IMR-90 (cell line): ENCODE measurements around the gene NFAT5. TPM values are rescaled to one million over a fixed set of nuclear protein-coding genes. Genes with fewer than 3 reads are reported as not detected.

ENCODE experiments used
- ATAC-seq: fragments of 200-7000 bp; cut with Tn5 transposase; 2 replicates; pipeline ENCODE4 v1.9.1; 2020; ENCODE audit warnings: low read depth, mild to moderate bottlenecking, moderate library complexity
- BruUV-seq: library from RNA; stranded (reverse); fragments of 400-500 nt; replicated peaks from 2 replicates; lab custom pipeline; 2021; lab: Mats Ljungman, UMichigan
- CTCF ChIA-PET: fragments of 300-600 bp; formaldehyde crosslinking; extraction: SDS; loops from one replicate; lab custom pipeline; 2021; ENCODE audit warnings: antibody characterized with exemption; lab: Yijun Ruan, JAX
- POLR2A ChIA-PET: fragments of 300-600 bp; sonication (Branson Sonifier 250); formaldehyde crosslinking; loops from one replicate; lab custom pipeline; 2022; ENCODE audit warnings: antibody characterized with exemption; ENCODE audit not compliant: unreplicated experiment; lab: Charles Lee
- DNase-seq: peaks from one replicate; pipeline ENCODE4 v3.0.0; 2013
- H2AFZ ChIP-seq: replicated peaks from 2 replicates; pipeline ENCODE3; 2013; ENCODE audit warnings: low read length, mild to moderate bottlenecking; ENCODE audit not compliant: poor library complexity
- H2AK5ac ChIP-seq: 2 replicates; pipeline ENCODE4 v1.6.1; 2013; ENCODE audit warnings: low read depth, low read length, inconsistent platforms
- H2AK9ac ChIP-seq: replicated peaks from 2 replicates; pipeline ENCODE3; 2013; ENCODE audit warnings: mild to moderate bottlenecking, low read depth, low read length, moderate library complexity; ENCODE audit not compliant: poor library complexity
- H2BK120ac ChIP-seq: 2 replicates; pipeline ENCODE4 v1.6.1; 2013; ENCODE audit warnings: low read depth, low read length, inconsistent platforms
- H2BK15ac ChIP-seq: 3 replicates; pipeline ENCODE4 v1.6.1; 2013; ENCODE audit warnings: low read depth, low read length, inconsistent platforms
- H2BK20ac ChIP-seq: 2 replicates; pipeline ENCODE4 v1.6.1; 2013; ENCODE audit warnings: low read depth, mild to moderate bottlenecking, inconsistent platforms, low read length, moderate library complexity
- H2BK5ac ChIP-seq: 2 replicates; pipeline ENCODE4 v1.6.1; 2013; ENCODE audit warnings: mild to moderate bottlenecking, low read depth, low read length, inconsistent platforms; ENCODE audit not compliant: poor library complexity, severe bottlenecking
- H3K14ac ChIP-seq: replicated peaks from 2 replicates; pipeline ENCODE4 v1.6.1; 2013; ENCODE audit warnings: low read depth, low read length, inconsistent platforms
- H3K18ac ChIP-seq: 2 replicates; pipeline ENCODE4 v1.6.1; 2013; ENCODE audit warnings: low read depth, low read length, control low read depth
- H3K23ac ChIP-seq: 2 replicates; pipeline ENCODE4 v1.6.1; 2013; ENCODE audit warnings: low read depth, low read length, inconsistent platforms
- H3K27ac ChIP-seq: 2 replicates; pipeline ENCODE4 v1.5.1; 2013; ENCODE audit warnings: mild to moderate bottlenecking, control low read depth, low read length; ENCODE audit not compliant: insufficient read depth
- H3K27me3 ChIP-seq: 2 replicates; pipeline ENCODE4 v1.6.1; 2013; ENCODE audit warnings: low read length; ENCODE audit not compliant: control insufficient read depth, insufficient read depth
- H3K36me3 ChIP-seq: 2 replicates; pipeline ENCODE4 v1.6.1; 2013; ENCODE audit warnings: low read length, mixed read lengths; ENCODE audit not compliant: control insufficient read depth, insufficient read depth
- H3K4ac ChIP-seq: 2 replicates; pipeline ENCODE4 v1.6.1; 2013; ENCODE audit warnings: low read depth, low read length, inconsistent platforms
- H3K4me1 ChIP-seq: 2 replicates; pipeline ENCODE4 v1.6.1; 2013; ENCODE audit warnings: low read length, mixed read lengths; ENCODE audit not compliant: control insufficient read depth, insufficient read depth
- H3K4me2 ChIP-seq: 2 replicates; pipeline ENCODE4 v1.6.1; 2013; ENCODE audit warnings: low read depth, mild to moderate bottlenecking, control low read depth, low read length, moderate library complexity
- H3K4me3 ChIP-seq: 2 replicates; pipeline ENCODE4 v1.5.1; 2013; ENCODE audit warnings: low read depth, mild to moderate bottlenecking, control low read depth, low read length, moderate library complexity; ENCODE audit not compliant: insufficient read depth
- H3K56ac ChIP-seq: 2 replicates; pipeline ENCODE4 v1.6.1; 2013; ENCODE audit warnings: low read length, inconsistent platforms; ENCODE audit not compliant: insufficient read depth; ENCODE audit errors: extremely low read depth
- H3K79me1 ChIP-seq, 2 experiments: 2 replicates each; pipeline ENCODE4 v1.6.1; 2013; ENCODE audit warnings: low read length in 2 of 2, inconsistent platforms in 1 of 2, low read depth in 1 of 2
- H3K9ac ChIP-seq: 2 replicates; pipeline ENCODE4 v1.6.1; 2013; ENCODE audit warnings: low read depth, low read length, control low read depth
- H3K9me1 ChIP-seq: 2 replicates; pipeline ENCODE4 v1.6.1; 2013; ENCODE audit warnings: low read length, inconsistent platforms; ENCODE audit not compliant: insufficient read depth
- H3K9me3 ChIP-seq: 2 replicates; pipeline ENCODE4 v1.6.1; 2013; ENCODE audit warnings: low read length; ENCODE audit not compliant: control insufficient read depth, insufficient read depth
- H4K20me1 ChIP-seq: 2 replicates; pipeline ENCODE4 v1.6.1; 2013; ENCODE audit warnings: low read length, inconsistent platforms; ENCODE audit not compliant: insufficient read depth
- H4K5ac ChIP-seq: 2 replicates; pipeline ENCODE4 v1.6.1; 2013; ENCODE audit warnings: mild to moderate bottlenecking, low read depth, low read length, control low read depth
- H4K8ac ChIP-seq, 2 experiments: 2 replicates each; pipeline ENCODE4 v1.6.1; 2013; ENCODE audit warnings: low read depth in 2 of 2, low read length in 2 of 2, control low read depth in 1 of 2, inconsistent platforms in 1 of 2
- H4K91ac ChIP-seq: 2 replicates; pipeline ENCODE4 v1.6.1; 2013; ENCODE audit warnings: low read depth, low read length, inconsistent platforms; ENCODE audit not compliant: insufficient read depth
- BHLHE40 ChIP-seq: fragments of 150-350 bp; IDR thresholded peaks from 2 replicates; pipeline ENCODE4 v1.6.1; 2016; ENCODE audit warnings: mild to moderate bottlenecking, low read depth, low read length
- CEBPB ChIP-seq: IDR thresholded peaks from 2 replicates; pipeline ENCODE4 v1.6.1; 2012; ENCODE audit warnings: low read depth, low read length, improper control_type of control experiment
- MAZ ChIP-seq: IDR thresholded peaks from 2 replicates; pipeline ENCODE4 v1.6.1; 2012; ENCODE audit warnings: low read depth, mild to moderate bottlenecking, low read length, improper control_type of control experiment, moderate library complexity, borderline replicate concordance
- MXI1 ChIP-seq: IDR thresholded peaks from 2 replicates; pipeline ENCODE4 v1.6.1; 2012; ENCODE audit warnings: low read depth, mild to moderate bottlenecking, low read length, moderate library complexity, borderline replicate concordance
- NFE2L2 ChIP-seq: fragments of 150-350 bp; IDR thresholded peaks from 2 replicates; pipeline ENCODE4 v1.6.1; 2016; ENCODE audit warnings: low read depth, mild to moderate bottlenecking, low read length
- POLR2A ChIP-seq: IDR thresholded peaks from 2 replicates; pipeline ENCODE4 v1.6.1; 2012; ENCODE audit warnings: mild to moderate bottlenecking, low read depth, low read length
- RAD21 ChIP-seq: IDR thresholded peaks from 2 replicates; pipeline ENCODE4 v1.6.1; 2012; ENCODE audit warnings: low read length, improper control_type of control experiment
- RCOR1 ChIP-seq: IDR thresholded peaks from 2 replicates; pipeline ENCODE4 v1.6.1; 2012; ENCODE audit warnings: mild to moderate bottlenecking, low read length, improper control_type of control experiment; ENCODE audit not compliant: insufficient replicate concordance
- WGBS, 2 experiments: methylation state at CpG; one replicate each; pipeline versions ENCODE4 v1.1.5 to v1.1.7; 2013; ENCODE audit warnings: missing lambda C conversion rate in 2 of 2; ENCODE audit not compliant: insufficient read length in 1 of 2; ENCODE audit errors: extremely low coverage in 2 of 2; 5-methylcytosine and 5-hydroxymethylcytosine counted together
- dilution Hi-C: fragments of 300-500 bp; cut with HindIII; formaldehyde crosslinking; loops from one replicate; pipeline ENCODE4 v1.14.3; 2018; ENCODE audit warnings: low sequenced_read_pairs; ENCODE audit not compliant: unreplicated experiment
- in situ Hi-C: fragments of 300-500 bp; cut with MboI; formaldehyde crosslinking; loops from 3 replicates; pipeline ENCODE4 v1.14.3; 2019; ENCODE audit warnings: low sequenced_read_pairs, inconsistent platforms, mixed read lengths
- intact Hi-C: fragments of 100-400 bp; cut with micrococcal nuclease; formaldehyde crosslinking; loops from 2 replicates; pipeline ENCODE4 v1.10.0; 2022
- polyA plus RNA-seq, 3 experiments: library from polyadenylated mRNA; depleted of rRNA; stranded (reverse); fragments of >200 nt; gene quantifications; 2 replicates each; pipeline ENCODE4 v1.2.3, GENCODE V29; 2012; ENCODE audit warnings: low replicate concordance in 1 of 3
- total RNA-seq: library from RNA; depleted of rRNA; stranded (reverse); fragments of >200 nt; gene quantifications from 2 replicates; pipeline ENCODE4 v1.2.3, GENCODE V29; 2012
- TF ChIP-seq, protein P1 (sequence below): fragments of 150-350 bp; IDR thresholded peaks from 2 replicates; pipeline ENCODE4 v1.6.1; 2017; ENCODE audit warnings: mild to moderate bottlenecking, antibody characterized with exemption, low read length, low read depth
- TF ChIP-seq, protein P2 (sequence below): fragments of 150-350 bp; IDR thresholded peaks from 2 replicates; pipeline ENCODE4 v1.6.1; 2016; ENCODE audit warnings: low read depth, mild to moderate bottlenecking, low read length, moderate library complexity, borderline replicate concordance

The NFAT5 gene
- total and polyA plus RNA-seq, 2 of the 4 experiments (the other 2 are of a cell fraction): 10.9 to 20.1 TPM

DNA sequence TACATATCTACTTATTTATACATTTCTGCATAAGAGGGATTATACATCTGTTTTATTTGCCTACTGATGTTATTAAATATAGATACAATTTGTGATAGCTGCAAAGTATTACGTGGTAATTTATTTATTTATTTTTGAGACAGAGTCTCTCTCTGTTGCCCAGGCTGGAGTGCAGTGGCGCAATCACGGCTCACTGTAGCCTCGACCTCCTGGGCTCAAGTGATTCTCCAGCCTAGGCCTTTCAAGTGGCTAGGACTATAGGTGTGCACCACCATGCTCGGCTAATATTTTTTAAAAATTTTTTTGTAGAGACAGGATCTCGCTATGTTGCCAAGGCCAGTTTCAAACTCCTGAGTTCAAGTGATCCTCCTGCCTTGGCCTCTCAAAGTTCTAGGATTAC, 35.5 kb downstream of the NFAT5 start:
- intact Hi-C loops (no loop called here), dilution Hi-C loops (no loop called here), in situ Hi-C loops (no loop called here)
- Histone ChIP-seq H3K56ac (no peak overlapping the region), H3K9ac (no peak overlapping the region), H3K18ac (no peak overlapping the region), H3K9me3 (no peaks in the 10 kb centered on the region), H3K79me1 (peaks cover 24 to 65% of the 10 kb centered on the region in 2 experiments), H3K9me1 (peaks cover 2% of the 10 kb centered on the region; the same call in 1 of the 2 replicates), H2BK5ac (no peak overlapping the region), H2BK20ac (no peak overlapping the region), H3K4me2 (no peak overlapping the region), H2BK15ac (no peak overlapping the region), H3K23ac (no peak overlapping the region), H2AFZ (no peak overlapping the region), H3K4ac (no peak overlapping the region), H2AK9ac (no peak overlapping the region), H3K4me3 (no peak overlapping the region), H4K91ac (no peak overlapping the region), H3K4me1 (peaks cover 3% of the 10 kb centered on the region; the same call in 1 of the 2 replicates), H3K36me3 (no peaks in the 10 kb centered on the region), H3K27ac (no peak overlapping the region), H3K14ac (no peak overlapping the region), H2AK5ac (no peak overlapping the region), H4K8ac (no peak overlapping the region), H4K20me1 (peaks cover 68% of the 10 kb centered on the region), H3K27me3 (no peaks in the 10 kb centered on the region), H2BK120ac (no peak overlapping the region), H4K5ac (no peak overlapping the region)
- ATAC-seq (no peak), DNase-seq (no peak)
- WGBS, 2 experiments: 100% methylated on average over 2 of the region's 6 CpGs; no CpG with 5 or more reads in 1 of the 2 experiments
- BruUV-seq: no TSS peak
- CTCF ChIA-PET: no interaction called here
- POLR2A ChIA-PET: no interaction called here
- no peak for TF ChIP-seq MAZ
- TF ChIP-seq, protein P1, sequence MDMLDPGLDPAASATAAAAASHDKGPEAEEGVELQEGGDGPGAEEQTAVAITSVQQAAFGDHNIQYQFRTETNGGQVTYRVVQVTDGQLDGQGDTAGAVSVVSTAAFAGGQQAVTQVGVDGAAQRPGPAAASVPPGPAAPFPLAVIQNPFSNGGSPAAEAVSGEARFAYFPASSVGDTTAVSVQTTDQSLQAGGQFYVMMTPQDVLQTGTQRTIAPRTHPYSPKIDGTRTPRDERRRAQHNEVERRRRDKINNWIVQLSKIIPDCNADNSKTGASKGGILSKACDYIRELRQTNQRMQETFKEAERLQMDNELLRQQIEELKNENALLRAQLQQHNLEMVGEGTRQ: no peak
- no peak for TF ChIP-seq RAD21
- TF ChIP-seq BHLHE40: no peak
- TF ChIP-seq RCOR1: no peak
- TF ChIP-seq, protein P2, sequence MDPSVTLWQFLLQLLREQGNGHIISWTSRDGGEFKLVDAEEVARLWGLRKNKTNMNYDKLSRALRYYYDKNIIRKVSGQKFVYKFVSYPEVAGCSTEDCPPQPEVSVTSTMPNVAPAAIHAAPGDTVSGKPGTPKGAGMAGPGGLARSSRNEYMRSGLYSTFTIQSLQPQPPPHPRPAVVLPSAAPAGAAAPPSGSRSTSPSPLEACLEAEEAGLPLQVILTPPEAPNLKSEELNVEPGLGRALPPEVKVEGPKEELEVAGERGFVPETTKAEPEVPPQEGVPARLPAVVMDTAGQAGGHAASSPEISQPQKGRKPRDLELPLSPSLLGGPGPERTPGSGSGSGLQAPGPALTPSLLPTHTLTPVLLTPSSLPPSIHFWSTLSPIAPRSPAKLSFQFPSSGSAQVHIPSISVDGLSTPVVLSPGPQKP: no peak
- no peak for TF ChIP-seq MXI1
- no peak for TF ChIP-seq CEBPB
- TF ChIP-seq NFE2L2: no peak
- no peak for TF ChIP-seq POLR2A
